ENCODE measurements around the gene FARSB.

Gene FARSB

DNA sequence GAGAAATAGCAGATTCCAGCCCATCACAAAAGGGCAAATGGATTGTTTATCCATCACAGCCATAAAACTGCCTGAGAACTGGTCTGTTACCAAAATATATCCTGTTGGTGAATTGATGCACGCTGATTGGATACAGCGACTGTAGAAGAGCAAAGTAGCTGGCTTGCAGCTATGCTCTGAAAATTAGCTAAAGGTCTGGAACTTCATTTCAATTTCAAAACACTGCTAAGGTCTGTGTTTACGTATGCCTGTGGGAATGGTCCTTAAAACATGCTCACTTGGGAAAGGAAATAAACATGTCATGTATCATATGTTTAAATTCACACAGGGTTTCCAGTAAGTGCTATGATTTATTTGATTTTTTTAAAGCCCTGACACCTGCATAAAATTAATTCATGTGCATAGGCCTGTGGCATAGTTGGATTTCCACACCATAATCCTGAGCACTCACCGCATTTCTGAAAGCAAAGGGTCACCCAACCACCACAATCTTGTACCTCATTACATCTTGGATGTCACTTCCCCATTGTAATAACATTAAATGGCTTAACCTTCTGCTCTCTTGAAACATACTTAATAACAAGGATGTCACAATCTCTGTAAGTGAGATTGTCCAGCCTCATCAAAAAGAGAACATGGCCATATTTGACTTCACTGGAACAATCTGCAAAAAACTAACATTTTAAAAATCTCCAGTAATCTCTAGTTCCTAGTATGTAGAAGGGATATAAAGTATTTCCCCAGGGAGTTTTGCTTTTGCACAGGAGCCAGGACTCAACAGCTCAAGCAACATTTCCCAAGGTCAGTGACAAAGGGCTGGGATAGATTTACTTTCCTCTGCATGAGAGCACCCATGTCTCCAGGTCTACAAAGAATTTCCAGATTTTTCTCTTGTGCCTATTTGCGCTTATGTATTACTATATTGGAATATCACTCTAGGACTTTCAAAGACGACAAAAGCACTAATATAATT, 109.8 kb downstream of the FARSB start:
- DNase-seq, result no peak

DNA sequence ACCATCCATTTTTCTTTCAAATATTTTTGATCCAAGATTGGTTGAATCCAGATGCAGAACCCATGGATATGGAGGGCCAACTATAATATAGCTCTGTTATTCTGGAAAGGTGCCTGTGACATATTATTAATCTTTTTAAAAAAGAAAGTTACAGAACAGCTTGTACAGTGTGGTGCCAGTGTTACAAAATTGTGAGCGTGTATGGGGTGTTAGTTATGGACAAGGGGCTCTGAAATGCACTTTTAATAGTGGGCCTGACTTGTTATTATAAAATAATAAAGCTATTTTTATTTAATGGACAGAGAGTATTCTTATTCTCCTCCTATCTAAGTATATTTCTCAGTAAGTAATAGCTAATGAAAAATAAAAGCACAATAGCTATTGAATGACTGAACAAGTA, 111.2 kb downstream of the FARSB start:
- DNase-seq, result no peak

DNA sequence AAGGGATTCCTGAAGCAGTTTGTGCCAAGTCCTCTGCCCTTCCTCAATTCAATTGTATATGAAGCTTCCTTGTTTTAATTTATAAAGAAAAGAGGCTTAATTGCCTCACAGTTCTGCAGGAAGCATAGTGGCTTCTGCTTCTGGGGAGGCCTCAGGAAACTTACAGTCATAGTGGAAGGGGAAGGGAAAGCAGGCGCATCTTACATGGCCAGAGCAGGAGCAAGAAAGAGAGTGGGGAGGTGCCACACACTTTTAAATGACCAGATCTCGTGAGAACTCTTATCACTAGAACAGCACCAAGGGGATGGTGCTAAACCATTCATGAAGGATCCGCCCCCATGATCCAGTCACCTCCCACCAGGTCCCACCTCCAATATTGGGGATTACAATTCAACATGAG, 117.4 kb downstream of the FARSB start:
- DNase-seq, result no peak

DNA sequence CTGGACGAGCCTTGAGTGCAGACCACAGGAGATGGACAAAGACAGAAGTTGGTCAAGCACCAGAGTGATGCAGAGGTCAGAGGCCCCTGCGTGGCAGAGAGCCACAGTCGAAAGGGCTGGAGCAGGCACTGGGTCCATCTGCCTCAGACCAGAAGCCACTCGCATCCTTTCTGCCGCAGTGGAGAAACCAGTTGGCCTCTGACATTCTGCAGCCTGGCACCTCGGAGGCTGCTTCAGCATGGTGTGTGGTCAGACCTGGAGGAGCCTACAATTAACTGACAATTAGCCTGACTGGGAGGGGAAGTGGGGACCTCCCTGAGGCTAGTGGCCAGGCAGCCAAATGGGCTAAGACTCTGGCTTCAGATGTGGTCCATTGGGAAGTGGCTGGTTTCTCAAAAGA, 120.4 kb downstream of the FARSB start:
- DNase-seq, result no peak

DNA sequence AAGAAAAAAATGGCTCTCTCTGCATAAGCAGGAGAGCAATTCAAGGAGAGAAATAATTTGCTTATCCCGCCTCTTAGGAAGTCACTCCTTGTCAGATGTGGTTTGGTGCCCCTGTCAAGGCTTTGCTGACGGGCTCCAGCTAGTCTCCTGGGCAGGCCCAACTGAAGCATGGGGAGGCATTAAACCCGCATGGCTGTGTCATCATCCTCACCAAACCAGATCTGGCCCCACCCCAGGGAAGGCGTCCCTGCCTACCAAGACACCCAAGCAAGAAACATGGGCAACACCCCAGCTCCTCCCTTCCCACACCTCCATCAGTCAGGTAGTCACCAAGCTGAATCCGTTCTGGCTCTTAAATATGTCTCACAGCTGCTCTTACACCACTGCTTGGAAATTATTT, 123.6 kb downstream of the FARSB start:
- no peak for DNase-seq

DNA sequence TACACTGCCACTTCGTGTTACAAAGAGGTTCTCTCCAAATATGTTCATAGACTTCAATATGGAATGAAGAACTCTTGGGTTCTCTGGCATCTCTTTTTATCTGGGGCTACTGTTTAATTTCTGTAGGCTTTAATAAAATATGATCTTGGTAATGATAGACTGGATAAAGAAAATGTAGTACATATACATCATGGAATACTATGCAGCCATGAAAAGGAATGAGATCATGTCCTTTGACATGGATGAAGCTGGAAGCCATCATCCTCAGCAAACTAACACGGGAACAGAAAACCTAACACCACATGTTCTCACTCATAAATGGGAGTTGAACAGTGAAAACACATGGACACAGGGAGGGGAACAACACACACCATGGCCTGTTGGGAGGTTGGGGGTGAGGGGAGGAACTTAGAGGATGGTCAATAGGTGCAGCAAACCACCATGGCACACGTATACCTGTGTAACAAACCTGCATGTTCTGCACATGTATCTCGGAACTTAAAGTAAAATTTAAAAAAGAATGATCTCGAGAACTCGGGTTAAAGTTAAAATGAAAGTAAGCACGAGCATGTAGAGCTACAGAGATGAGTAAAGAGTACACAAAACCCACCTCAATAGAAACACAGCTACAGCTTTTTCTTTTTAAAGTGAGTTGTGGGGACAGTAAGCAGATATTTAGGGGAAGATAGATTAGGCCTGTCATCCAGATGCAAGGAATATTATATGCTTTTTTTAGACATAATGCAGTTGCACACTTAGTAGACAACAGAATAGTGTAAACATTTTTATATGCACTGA, 129.2 kb downstream of the FARSB start:
- DNase-seq, result no peak

DNA sequence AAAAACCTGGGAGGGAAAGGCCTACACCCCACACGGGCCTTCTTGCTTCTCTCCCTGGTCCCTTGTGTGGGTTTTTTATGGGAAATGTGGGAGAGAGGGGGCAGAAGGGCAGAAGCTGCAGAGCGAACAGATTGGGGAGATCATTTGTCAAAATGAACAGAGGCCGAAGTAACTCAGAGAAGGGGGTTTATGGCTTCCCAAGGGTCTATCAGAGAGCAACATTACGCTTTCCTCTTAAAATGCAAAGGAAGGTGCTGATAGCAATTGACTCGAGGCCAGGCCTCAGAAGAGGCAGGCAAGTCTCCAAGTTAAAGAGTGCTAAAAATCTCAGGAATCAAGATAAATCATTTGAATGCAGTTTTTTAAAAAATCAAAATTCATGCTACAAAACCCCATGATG, 130.1 kb downstream of the FARSB start:
- DNase-seq, result no peak

DNA sequence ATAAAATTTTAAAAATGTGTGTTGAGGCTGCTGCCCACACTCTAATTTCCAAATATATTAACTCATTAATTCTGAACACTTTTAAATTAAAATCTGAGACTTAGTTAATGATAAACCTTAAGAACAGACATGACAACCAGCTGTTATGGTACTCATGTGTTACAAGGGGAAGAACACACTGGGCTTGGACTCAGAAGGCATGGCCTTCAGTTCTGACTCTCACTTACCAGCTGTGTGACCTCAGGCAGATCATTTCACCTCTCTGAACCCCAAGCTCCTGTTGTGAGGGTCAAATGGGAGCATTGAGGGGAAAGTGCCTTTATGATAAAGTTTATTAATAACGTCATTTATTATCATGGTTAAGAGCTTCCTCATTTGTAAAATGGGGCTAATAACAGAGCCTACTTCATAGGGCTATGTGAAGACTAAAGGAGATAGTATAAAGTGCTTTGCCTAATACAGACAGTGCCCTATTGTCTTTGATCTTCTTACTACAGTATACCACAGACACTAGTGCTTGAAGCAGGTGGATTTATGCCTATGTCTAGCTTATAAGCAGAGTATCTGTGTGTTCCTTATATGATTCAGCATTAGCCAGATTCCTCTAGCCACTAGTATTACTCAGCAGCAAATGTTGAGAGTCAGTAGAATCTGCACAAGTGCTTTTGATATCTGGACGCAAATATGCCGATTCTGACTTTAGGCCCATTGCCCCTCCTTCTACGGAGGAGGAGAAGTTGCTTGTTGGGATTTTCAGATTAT, 131.9 kb downstream of the FARSB start:
- DNase-seq, result no peak

DNA sequence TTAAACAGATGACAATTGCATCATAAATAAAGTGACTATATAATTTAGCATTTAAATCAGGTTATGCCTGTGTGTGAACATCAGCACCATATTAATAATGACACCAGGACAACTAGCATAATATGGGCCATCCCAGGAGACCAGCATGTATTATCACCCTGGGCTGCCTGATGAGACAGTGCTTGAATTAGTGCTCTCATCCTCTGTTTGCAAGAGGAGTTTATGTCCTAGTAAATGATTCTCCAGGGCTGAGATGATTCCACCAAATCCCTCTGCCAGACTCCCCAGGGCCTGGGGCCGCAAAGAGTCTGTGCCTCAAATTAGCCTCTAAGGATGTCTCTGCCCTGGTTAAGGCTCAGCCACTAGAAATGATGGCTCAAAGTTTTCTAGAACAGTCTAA, 133.8 kb downstream of the FARSB start:
- no peak for DNase-seq

DNA sequence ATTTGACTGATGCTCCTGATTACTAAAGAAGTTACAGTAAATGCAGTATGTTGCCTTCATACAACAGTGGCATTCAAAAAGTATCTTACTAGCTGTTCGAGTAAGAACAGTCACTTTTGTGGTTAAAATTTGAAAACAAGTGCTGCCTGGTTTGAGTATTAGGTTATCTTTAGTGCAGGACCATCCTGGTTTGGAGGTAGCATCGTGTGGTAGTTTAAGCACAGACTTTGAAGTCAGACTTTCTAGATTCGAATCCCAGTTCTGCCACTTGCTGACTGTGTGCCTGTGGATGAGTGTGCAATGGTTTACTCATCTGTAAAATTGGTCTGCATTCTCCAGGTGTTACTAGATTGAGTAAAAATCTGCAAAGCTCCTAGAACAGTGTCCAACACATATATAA, 134.8 kb downstream of the FARSB start:
- DNase-seq, result no peak
